SK-N-MC (cell line): Measurements from ENCODE around the gene NADK2.

ENCODE experiments used
- EZH2 ChIP-seq: fragments of 200-600 bp; sonication (generic); IDR thresholded peaks from one replicate; pipeline ENCODE4 v1.6.1; 2017; ENCODE audit warnings: antibody characterized with exemption
- POLR2AphosphoS5 ChIP-seq: IDR thresholded peaks from 2 replicates; pipeline ENCODE4 v1.6.1; 2012; ENCODE audit warnings: mild to moderate bottlenecking, low read depth, low read length, borderline replicate concordance

- TF ChIP-seq POLR2AphosphoS5 (no peak), EZH2 (no peak)
Observed at GRCh38 chr5:36222620-36223019, 19.1 kb downstream of the NADK2 start.
